ENCODE results near the gene ZNF556.
A peak's percentile ranks its signal among the peaks of the same experiment; 100 is the strongest.

Gene ZNF556

GRCh38 chr19:2867025-2867991 is at the start of gene ZNF556:
ZNF556 (plus strand) TSS chr19:2867335; CDS start chr19:2867422, 87 bp downstream.
- peak; percentile 42 for DNase-seq (ENCODE audit: low spot score)
- in situ Hi-C loops (cut with MboI; ENCODE audit: low pct_unique_long_range_greater_than_20kb, low sequenced_read_pairs, unreplicated experiment), result no loop called here
- no peak for TF ChIP-seq CTCF (IDR thresholded peaks at IDR 0.05; ENCODE audit: extremely low read depth, insufficient read depth, missing control alignments)

GRCh38 chr19:2819540-2820111 is 47.5 kb upstream of the ZNF556 start, which contains the start of gene ZNF554:
ZNF554 (plus strand) TSS chr19:2819868; CDS start chr19:2820072, 204 bp downstream.
- in situ Hi-C loops (cut with MboI; ENCODE audit: low pct_unique_long_range_greater_than_20kb, low sequenced_read_pairs, unreplicated experiment), result no loop called here

GRCh38 chr19:2820112-2820702 is 46.9 kb upstream of the ZNF556 start:
- no peak for TF ChIP-seq CTCF (IDR thresholded peaks at IDR 0.05; ENCODE audit: extremely low read depth, insufficient read depth, missing control alignments)
- DNase-seq (ENCODE audit: low spot score), result peak; percentile 66
- in situ Hi-C loops (cut with MboI; ENCODE audit: low pct_unique_long_range_greater_than_20kb, low sequenced_read_pairs, unreplicated experiment), result no loop called here

More at GRCh38 chr19:2819540-2820111, 47.5 kb upstream of the ZNF556 start, which contains the start of gene ZNF554:
- DNase-seq (ENCODE audit: low spot score), result peak; percentile 98
- peak; percentile 91 for TF ChIP-seq CTCF (IDR thresholded peaks at IDR 0.05; ENCODE audit: extremely low read depth, insufficient read depth, missing control alignments)

GRCh38 chr19:2822846-2823245 is 44.3 kb upstream of the ZNF556 start:
- in situ Hi-C loops (cut with MboI; ENCODE audit: low pct_unique_long_range_greater_than_20kb, low sequenced_read_pairs, unreplicated experiment), result no loop called here
- TF ChIP-seq CTCF (IDR thresholded peaks at IDR 0.05; ENCODE audit: extremely low read depth, insufficient read depth, missing control alignments), result no peak
- no peak for DNase-seq (ENCODE audit: low spot score)

- in situ Hi-C loops (cut with MboI; ENCODE audit: low pct_unique_long_range_greater_than_20kb, low sequenced_read_pairs, unreplicated experiment), result no loop called here
- no peak for DNase-seq (ENCODE audit: low spot score)
- TF ChIP-seq CTCF (IDR thresholded peaks at IDR 0.05; ENCODE audit: extremely low read depth, insufficient read depth, missing control alignments), result no peak
These were observed 43.5 kb upstream of the ZNF556 start for GRCh38 chr19:2823646-2824045.

GRCh38 chr19:2824129-2824528 is 43.0 kb upstream of the ZNF556 start:
- in situ Hi-C loops (cut with MboI; ENCODE audit: low pct_unique_long_range_greater_than_20kb, low sequenced_read_pairs, unreplicated experiment), result no loop called here
- no peak for DNase-seq (ENCODE audit: low spot score)
- no peak for TF ChIP-seq CTCF (IDR thresholded peaks at IDR 0.05; ENCODE audit: extremely low read depth, insufficient read depth, missing control alignments)
